ENCODE results near the gene SLC27A3. TPM values are rescaled to one million over a fixed set of nuclear protein-coding genes. Genes with fewer than 3 reads are reported as not detected.

The SLC27A3 gene
- total and polyA plus RNA-seq, 2 of the 8 experiments (the other 6 are each of a cell fraction or from before 2014, with no cell fraction given) = 39.1 to 40.1 TPM

DNA sequence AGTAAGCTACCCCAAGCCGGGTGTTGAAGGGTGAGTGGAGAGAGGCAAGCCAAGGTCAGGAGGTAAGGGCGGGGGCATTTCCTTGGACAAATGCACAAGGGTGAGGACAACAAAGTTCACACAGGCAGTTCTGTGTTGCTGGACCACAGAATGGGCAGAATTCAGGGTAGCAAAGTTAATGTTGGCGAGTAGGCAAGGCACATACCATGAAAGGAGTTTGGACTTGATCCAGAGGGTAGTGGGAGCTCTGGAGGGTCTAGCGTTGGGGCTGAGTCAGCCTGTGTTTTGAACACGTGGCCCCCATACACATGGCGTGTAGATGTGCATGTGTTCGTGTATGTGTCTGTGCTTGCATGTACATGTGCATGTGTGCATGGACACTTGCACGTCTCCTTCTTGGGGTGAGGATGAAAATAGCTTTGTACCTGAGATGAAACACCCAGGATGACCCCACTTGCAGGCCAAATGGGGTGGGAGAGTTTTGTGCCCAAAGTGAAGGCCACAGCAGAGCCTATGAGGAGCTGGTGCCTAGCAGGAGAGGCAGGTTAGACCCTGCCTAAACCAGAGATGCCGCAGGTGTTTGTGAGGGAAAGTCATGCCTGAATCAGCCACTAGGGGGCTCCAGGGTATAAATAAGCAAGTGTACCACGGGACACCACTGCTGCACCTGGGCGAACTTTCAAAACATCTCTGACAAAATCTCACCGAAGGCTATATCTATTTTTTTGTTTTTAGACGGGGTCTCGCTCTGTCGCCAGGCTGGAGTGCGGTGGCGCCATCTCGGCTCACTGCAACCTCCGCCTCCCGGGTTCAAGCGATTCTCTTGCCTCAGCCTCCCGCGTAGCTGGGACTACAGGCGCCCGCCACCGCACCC lies 21.8 kb downstream of the SLC27A3 start:
- H3K23me2 ChIP-seq (ENCODE audit: low read depth, low read length) = no peaks in the 10 kb centered on the region; the same call in 1 of the 2 replicates
- H3K4me2 ChIP-seq (ENCODE audit: insufficient read depth in 1 of 2, low read depth in 2 of 2, low read length in 2 of 2) = no peak overlapping the region
- ChIA-PET CTCF (ENCODE audit: partially characterized antibody) (interaction anchor here (0.6 to 2.9 kb wide), 44 partner anchors 10 to 1116 kb away, joined by 3 to 19 read pairs (median 5); partner anchors contain the start of genes CREB3L4, DENND4B, JTB and RAB13), POLR2A (ENCODE audit: partially characterized antibody) (interaction anchor here (0.7 to 15.1 kb wide), 11 partner anchors 10 to 196 kb away, joined by 3 to 153 read pairs (median 3); partner anchors contain the start of genes CREB3L4, DENND4B, GATAD2B and RPS27)
- no peaks in the 10 kb centered on the region; a peak in 1 of 8 replicates for H3K36me3 ChIP-seq (ENCODE audit: control insufficient read depth in 2 of 4, insufficient read depth in 4 of 4, low read length in 3 of 4)
- H3K14ac ChIP-seq (ENCODE audit: insufficient read length) = no peak overlapping the region
- H3K9me3 ChIP-seq (ENCODE audit: insufficient read depth in 2 of 2, low read depth in 1 of 2, low read length in 1 of 2) = no peaks in the 10 kb centered on the region
- H2BK15ac ChIP-seq (ENCODE audit: low read length) = no peak overlapping the region
- H3K79me1 ChIP-seq (ENCODE audit: low read depth, low read length) = no peaks in the 10 kb centered on the region
- H4K5ac ChIP-seq (ENCODE audit: insufficient read length, low read depth, low read length) = no peak overlapping the region
- peak overlapping the region; percentile 86; the same call in 1 of the 2 replicates for H2BK20ac ChIP-seq (ENCODE audit: low read length)
- WGBS, 2 experiments (ENCODE audit: extremely low coverage in 1 of 2, insufficient coverage in 1 of 2, insufficient read length in 1 of 2, insufficient replicate concordance in 2 of 2, low coverage in 1 of 2, low lambda C conversion rate in 2 of 2, missing lambda C conversion rate in 1 of 2) = 69% methylated on average over 26 of the region's 26 CpGs; no CpG with 5 or more reads in 1 of the 2 experiments
- H3K79me2 ChIP-seq (ENCODE audit: control insufficient read depth in 1 of 2, insufficient read depth in 2 of 2, low read length in 2 of 2) = no peaks in the 10 kb centered on the region
- H4K8ac ChIP-seq (ENCODE audit: extremely low read depth, insufficient read depth, low read length) = no peak overlapping the region; the same call in 1 of the 2 replicates
- no peak overlapping the region for H2AFZ ChIP-seq (ENCODE audit: low read length)
- H3K18ac ChIP-seq (ENCODE audit: extremely low read depth, low read length) = no peak overlapping the region
- H3K4me1 ChIP-seq (replicated peaks in 1 of 4; ENCODE audit: control insufficient read depth in 3 of 4, insufficient read depth in 4 of 4, low read length in 3 of 4) = peaks cover 6 to 32% (median 22%) of the 10 kb centered on the region in 4 experiments
- no peak overlapping the region for H3K4ac ChIP-seq (replicated peaks; ENCODE audit: insufficient read length, low read depth, low read length)
- peaks cover 0 to 5% of the 10 kb centered on the region in 2 experiments for H4K20me1 ChIP-seq (replicated peaks in 1 of 2; ENCODE audit: control insufficient read depth in 1 of 2, insufficient read depth in 2 of 2, low read length in 2 of 2)
- H3K56ac ChIP-seq (replicated peaks; ENCODE audit: insufficient read length, low read depth, low read length) = no peak overlapping the region
- no peak overlapping the region for H3K23ac ChIP-seq (ENCODE audit: insufficient read length)
- peak overlapping the region; percentile 4; the same call in 1 of the 2 replicates for H2AK5ac ChIP-seq (ENCODE audit: low read depth, low read length)
- no peak overlapping the region for H3K27ac ChIP-seq (ENCODE audit: low read depth, low read length)
- DNase-seq (ENCODE audit: low read depth in 1 of 2, low spot score in 2 of 2) (peak; percentile 59 to 94), FAIRE-seq (peak; percentile 97)
- 0 out of 2 replicates have a peak overlapping the region, but pooled peaks have one; percentile 75 for H2BK5ac ChIP-seq (ENCODE audit: low read depth, low read length)
- peak overlapping the region; percentile 85; the same call in 1 of the 2 replicates for H2BK12ac ChIP-seq (ENCODE audit: low read depth, low read length)
- H3K27me3 ChIP-seq (replicated peaks in 1 of 4; ENCODE audit: control insufficient read depth in 3 of 4, extremely low read depth in 1 of 4, insufficient read depth in 3 of 4, low read length in 3 of 4) = no peaks in the 10 kb centered on the region
- H2BK120ac ChIP-seq (replicated peaks; ENCODE audit: low read depth, low read length) = no peak overlapping the region
- no peak overlapping the region for H3K4me3 ChIP-seq (ENCODE audit: extremely low read depth in 1 of 4, insufficient read depth in 2 of 4, low read depth in 3 of 4, low read length in 4 of 4)
- peak overlapping the region; percentile 71 for H4K91ac ChIP-seq (replicated peaks; ENCODE audit: insufficient read length, low read length)
- H3K9ac ChIP-seq (replicated peaks in 1 of 4; ENCODE audit: extremely low read depth in 1 of 4, low read depth in 3 of 4, low read length in 3 of 4) = 0 out of 7 replicates have a peak overlapping the region, but pooled peaks of 1 of the 4 experiments have one; percentile 1
- TF ChIP-seq HDAC6 (IDR thresholded peaks at IDR 0.05; ENCODE audit: low read depth, low read length) (no peak), KDM4A (IDR thresholded peaks at IDR 0.05; ENCODE audit: low read depth, low read length, severe bottlenecking) (no peak), RAD21 (IDR thresholded peaks at IDR 0.05 in 1 of 2, conservative IDR thresholded peaks at IDR 0.05 in 1 of 2; ENCODE audit: low read depth in 2 of 2, low read length in 2 of 2) (peak; percentile 70 to 84), SP1 (IDR thresholded peaks at IDR 0.05; ENCODE audit: low read depth, low read length) (0 out of 2 replicates have a peak, but pooled peaks have one; percentile 12), TEAD4 (IDR thresholded peaks at IDR 0.05; ENCODE audit: low read depth, low read length) (no peak), TAF1 (IDR thresholded peaks at IDR 0.05; ENCODE audit: low read depth, low read length) (no peak), CTBP2 (IDR thresholded peaks at IDR 0.05; ENCODE audit: borderline replicate concordance, insufficient read depth, insufficient read length, low read length) (no peak)

All from H1 (cell line).